Stimulated activated CD8-positive, alpha-beta memory T cell treated with anti-CD3 and anti-CD28 coated beads, Interleukin-7, amount 100 ng/mL, for 4 hours (primary cell): ENCODE data around the gene NUP133.

Experiments used
- DNase-seq, 2 donors: peaks; one replicate each; pipeline ENCODE4 v3.0.0-alpha.2; 2020; ENCODE audit warnings: low read depth in 2 of 2

The NUP133 gene

GRCh38 chr1:229452956-229453801, 55.0 kb downstream of the NUP133 start:
- DNase-seq, result no peak

DNA sequence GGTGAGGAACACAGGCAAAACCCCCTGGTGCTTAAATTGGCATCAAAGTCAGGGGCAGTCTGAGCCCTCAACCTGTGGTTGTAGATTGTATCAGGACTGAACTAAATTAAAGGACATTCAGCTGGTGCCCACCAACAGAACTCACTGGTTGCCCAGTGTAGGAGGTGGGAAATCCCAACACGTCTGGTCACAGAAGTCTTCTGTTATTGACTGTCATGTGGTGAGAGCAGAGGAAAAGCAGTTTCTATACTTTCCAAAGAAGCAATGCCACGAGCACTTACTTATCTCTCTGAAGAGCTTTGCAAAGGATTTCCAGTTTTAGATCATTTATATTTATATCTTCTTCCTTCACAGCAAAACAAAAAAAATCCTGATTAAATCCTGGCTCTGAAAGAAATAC, 59.3 kb downstream of the NUP133 start:
- DNase-seq, result no peak

GRCh38 chr1:229448354-229448753, 59.8 kb downstream of the NUP133 start:
- DNase-seq, result no peak

- no peak for DNase-seq
Measured at GRCh38 chr1:229447809-229448252, 60.3 kb downstream of the NUP133 start.

- no peak for DNase-seq
Measured at GRCh38 chr1:229445828-229446227, 62.3 kb downstream of the NUP133 start.

- no peak for DNase-seq
Measured at GRCh38 chr1:229440851-229441537, 67.1 kb downstream of the NUP133 start.

GRCh38 chr1:229438021-229438420, 70.1 kb downstream of the NUP133 start:
- no peak for DNase-seq

DNA sequence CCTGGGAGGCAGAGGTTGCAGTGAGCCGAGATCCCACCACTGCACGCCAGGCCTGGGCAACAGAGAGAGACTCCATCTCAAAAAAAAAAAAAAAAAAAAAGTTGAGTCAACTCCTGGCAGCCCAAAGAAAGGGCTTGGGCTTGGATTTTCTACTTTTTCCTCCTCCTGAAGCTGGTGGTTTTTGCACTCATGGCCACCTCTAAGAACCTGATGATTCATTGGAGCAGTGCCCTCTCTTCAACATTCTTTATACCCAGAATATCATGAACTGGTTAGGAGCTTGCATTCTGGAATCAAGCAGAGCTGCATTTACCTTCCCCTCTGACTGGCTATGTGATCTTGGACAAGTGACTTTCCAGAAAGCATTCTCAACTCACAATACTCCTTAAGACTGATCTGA, 70.7 kb downstream of the NUP133 start:
- no peak for DNase-seq

DNA sequence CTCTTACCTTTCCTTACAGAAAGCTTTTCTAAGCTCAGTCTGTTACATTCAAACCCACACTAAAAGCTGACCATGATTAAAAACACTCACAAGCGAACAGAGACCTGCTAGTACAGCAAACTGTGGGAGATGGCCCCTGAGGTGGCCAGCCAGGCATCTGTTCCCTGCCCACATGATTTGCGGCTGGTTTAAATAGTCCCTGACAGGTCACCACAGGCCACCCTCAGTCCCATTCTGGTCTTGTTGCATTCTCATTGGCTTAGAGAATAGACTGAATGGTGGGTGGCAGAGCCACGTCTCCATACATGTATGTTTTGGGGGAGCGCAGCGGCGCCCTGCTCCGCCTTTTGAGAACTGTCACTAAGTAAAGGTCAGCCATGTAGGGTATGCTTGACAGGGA, 71.9 kb downstream of the NUP133 start:
- no peak for DNase-seq

GRCh38 chr1:229434641-229435051, 73.5 kb downstream of the NUP133 start:
- DNase-seq, result no peak

GRCh38 chr1:229434005-229434640, 74.0 kb downstream of the NUP133 start, which contains the start of gene ACTA1:
ACTA1 (minus strand) TSS chr1:229434094; CDS start chr1:229433115, 979 bp downstream.
- DNase-seq, result no peak

DNA sequence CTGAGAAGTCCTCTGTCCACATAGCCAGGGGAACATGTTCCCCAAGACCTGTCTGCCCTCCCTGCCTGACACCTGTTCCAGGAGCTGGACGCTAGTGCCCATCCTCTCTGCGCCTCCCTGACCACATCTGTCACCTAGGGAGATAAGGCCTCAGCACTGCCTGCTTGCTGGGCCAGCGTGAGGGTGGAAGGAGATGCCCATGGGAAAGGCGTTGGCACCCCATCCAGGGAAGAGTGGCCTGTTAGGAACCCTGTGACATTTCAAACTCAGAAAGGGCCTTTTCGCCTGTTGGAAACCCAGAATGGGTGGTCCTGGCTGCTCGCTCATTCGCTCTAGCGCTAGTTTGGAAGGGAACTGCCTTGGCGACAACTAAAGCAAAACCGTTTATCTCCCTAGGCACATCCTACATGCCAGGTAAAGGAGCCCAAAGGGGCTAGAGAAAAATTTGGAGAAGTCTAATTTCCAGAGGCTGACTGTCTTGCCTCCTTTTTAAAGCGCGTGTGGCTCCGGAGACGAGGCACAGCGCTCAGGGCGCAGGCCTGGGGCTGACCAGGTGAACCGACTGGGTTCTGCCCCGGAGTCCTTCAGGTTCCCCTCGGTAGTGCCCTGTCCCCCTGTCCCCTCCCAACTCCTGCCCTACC, 74.7 kb downstream of the NUP133 start:
- no peak for DNase-seq

- no peak for DNase-seq
Measured at GRCh38 chr1:229432905-229433304, 75.2 kb downstream of the NUP133 start.

DNA sequence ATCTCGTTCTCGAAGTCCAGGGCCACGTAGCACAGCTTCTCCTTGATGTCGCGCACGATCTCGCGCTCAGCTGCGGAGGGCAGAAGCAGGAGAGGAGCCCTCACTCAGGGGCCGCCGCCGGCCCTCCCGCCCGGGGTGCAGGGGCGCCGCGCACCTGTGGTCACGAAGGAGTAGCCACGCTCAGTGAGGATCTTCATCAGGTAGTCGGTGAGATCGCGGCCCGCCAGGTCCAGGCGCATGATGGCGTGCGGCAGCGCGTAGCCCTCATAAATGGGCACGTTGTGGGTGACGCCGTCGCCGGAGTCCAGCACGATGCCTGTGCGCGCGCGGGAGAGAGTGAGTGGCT, 76.1 kb downstream of the NUP133 start:
- DNase-seq, result no peak

- DNase-seq, result no peak
Measured at GRCh38 chr1:229431284-229432115, 76.6 kb downstream of the NUP133 start.

GRCh38 chr1:229430761-229431283, 77.3 kb downstream of the NUP133 start:
- no peak for DNase-seq

- no peak for DNase-seq
Measured at GRCh38 chr1:229428256-229428655, 79.9 kb downstream of the NUP133 start.

- DNase-seq, result no peak
Measured at GRCh38 chr1:229427572-229427971, 80.6 kb downstream of the NUP133 start.

GRCh38 chr1:229425564-229426159, 82.5 kb downstream of the NUP133 start:
- DNase-seq, result no peak

GRCh38 chr1:229420765-229421164, 87.4 kb downstream of the NUP133 start:
- DNase-seq, result no peak

GRCh38 chr1:229420224-229420623, 87.9 kb downstream of the NUP133 start:
- no peak for DNase-seq
